HUES48 (cell line): ENCODE measurements around the gene GPSM1.
"Not testable (repeated sequence)": the region's sequence is repeated elsewhere in the genome, so short reads cannot be mapped to it uniquely, and the experiment has no call there.

Experiments used
- H3K27ac ChIP-seq: one replicate; pipeline ENCODE4 v1.7.0; 2013; ENCODE audit warnings: low read depth, low read length, inconsistent platforms
- H3K27me3 ChIP-seq: 2 replicates; pipeline ENCODE4 v1.6.1; 2013; ENCODE audit warnings: mild to moderate bottlenecking, low read length; ENCODE audit not compliant: control insufficient read depth, insufficient read depth
- H3K36me3 ChIP-seq: 2 replicates; pipeline ENCODE4 v1.6.1; 2013; ENCODE audit warnings: low read length; ENCODE audit not compliant: control insufficient read depth, insufficient read depth
- H3K4me1 ChIP-seq: 2 replicates; pipeline ENCODE4 v1.6.1; 2013; ENCODE audit warnings: mild to moderate bottlenecking, low read length; ENCODE audit not compliant: control insufficient read depth, insufficient read depth
- H3K4me3 ChIP-seq: 2 replicates; pipeline ENCODE4 v1.5.1; 2013; ENCODE audit warnings: mild to moderate bottlenecking, low read depth, low read length
- H3K9ac ChIP-seq: 2 replicates; pipeline ENCODE4 v1.6.1; 2013; ENCODE audit warnings: mild to moderate bottlenecking, low read depth, low read length, moderate library complexity
- H3K9me3 ChIP-seq: 2 replicates; pipeline ENCODE4 v1.6.1; 2013; ENCODE audit warnings: low read length; ENCODE audit not compliant: control insufficient read depth, insufficient read depth

Gene GPSM1

DNA sequence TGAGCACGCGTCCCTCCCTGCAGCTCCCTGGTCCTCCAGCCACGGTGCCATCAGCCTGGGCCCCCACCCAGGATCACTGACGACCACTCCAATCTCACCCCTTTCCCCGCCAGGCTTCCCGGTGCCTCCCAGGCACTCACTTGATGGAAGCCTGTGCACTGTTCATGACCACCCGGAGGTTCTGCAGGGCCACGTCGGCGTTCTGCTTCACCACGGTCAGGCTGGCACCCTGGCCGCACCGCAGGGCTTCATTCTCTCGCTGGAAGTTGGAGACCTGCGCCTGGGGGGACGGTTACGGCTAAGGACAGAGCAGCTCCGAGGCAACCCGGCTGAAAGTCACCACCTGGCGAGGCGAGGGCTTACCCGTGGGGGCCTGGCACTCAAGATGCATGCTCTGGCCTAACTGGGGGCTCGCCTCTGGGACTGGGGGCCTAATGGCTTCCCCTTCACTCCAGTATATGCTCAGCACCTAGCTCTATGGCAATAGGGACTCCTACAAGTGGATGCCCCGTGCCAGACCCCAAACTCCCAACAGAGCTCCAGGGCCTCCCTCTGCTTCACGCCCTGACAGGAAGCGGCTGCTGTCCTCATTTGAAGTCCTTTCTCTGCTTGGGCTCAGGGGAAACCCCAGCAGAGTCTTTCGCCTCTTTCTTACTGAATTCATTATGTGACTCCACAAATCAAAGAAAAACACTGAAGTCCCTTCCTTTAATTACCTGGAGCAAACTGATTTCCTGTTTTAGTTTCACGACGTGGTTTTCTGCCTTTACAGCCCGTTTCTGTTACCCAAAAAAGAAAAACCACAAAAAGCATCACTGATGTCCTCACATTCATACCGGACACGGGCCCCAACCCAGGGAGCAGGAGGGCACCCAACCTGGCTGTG is 76.8 kb downstream of the GPSM1 start:
- Histone ChIP-seq H3K27me3 (no peaks in the 10 kb centered on the region), H3K9ac (no peak overlapping the region), H3K9me3 (no peaks in the 10 kb centered on the region), H3K27ac (no peak overlapping the region), H3K4me3 (no peak overlapping the region), H3K4me1 (peaks cover 7% of the 10 kb centered on the region), H3K36me3 (peaks cover 64% of the 10 kb centered on the region)

DNA sequence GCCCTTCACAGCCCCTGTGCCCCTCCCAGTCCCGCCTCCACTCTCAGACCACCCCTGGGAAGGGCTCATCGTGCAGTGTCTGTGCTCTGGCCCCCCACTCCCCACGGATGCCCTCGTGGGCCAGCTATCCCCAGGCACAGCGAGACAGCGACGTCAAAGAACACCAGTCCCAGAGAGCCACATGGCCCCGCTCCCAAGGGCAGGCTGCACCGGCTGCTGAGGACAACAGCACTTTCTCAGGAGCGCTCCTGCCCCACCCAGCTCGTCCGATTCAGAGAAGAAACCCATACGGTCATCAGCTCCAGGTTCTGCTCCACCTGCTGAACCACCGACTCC is 77.4 kb downstream of the GPSM1 start:
- Histone ChIP-seq H3K9ac (no peak overlapping the region), H3K27ac (no peak overlapping the region), H3K36me3 (peaks cover 64% of the 10 kb centered on the region), H3K4me1 (peaks cover 7% of the 10 kb centered on the region), H3K9me3 (no peaks in the 10 kb centered on the region), H3K27me3 (no peaks in the 10 kb centered on the region), H3K4me3 (no peak overlapping the region)

DNA sequence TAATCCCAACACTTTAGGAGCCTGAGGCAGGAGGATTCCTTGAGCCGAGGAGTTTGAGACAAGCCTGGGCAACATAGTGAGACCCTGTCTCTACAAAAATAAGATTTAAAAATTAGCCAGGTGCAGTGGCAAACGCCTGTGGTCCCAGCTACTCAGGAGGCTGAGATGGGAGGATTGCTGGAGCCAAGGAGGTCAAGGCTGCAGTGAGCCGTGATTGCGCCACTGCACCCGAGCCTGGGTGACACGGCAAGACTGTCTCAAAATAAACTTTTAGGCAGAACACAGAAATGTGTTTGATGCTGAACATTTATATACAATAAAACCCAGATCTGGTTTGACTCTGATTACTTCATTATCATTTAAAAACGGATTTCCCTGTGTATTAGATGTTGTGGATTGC is 78.1 kb downstream of the GPSM1 start:
- no peak overlapping the region for H3K4me3 ChIP-seq
- H3K27ac ChIP-seq, result no peak overlapping the region

DNA sequence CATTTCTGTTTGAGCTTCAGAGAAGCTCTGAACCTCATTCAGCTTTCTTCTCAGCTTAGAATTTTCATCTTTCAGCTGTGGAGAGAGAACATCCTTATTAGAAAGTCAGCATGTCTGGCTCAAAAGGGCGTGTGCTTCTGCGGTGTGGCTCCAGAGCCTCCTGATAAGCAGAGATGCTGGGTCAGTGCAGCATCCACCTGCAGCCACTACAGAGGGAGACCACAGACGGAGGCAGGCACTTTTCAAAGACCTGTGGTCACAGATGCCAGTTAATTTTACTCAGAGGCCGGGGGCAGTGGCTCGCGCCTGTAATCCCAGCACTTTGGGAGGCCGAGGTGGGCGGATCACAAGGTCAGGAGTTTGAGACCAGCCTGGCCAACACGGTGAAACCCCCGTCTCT is 78.6 kb downstream of the GPSM1 start:
- H3K36me3 ChIP-seq, result peaks cover 64% of the 10 kb centered on the region
- H3K4me3 ChIP-seq, H3K27ac ChIP-seq, H3K9me3 ChIP-seq, H3K9ac ChIP-seq, H3K4me1 ChIP-seq, H3K27me3 ChIP-seq: not testable (repeated sequence)

More for the DNA sequence above, 78.1 kb downstream of the GPSM1 start:
- peaks cover 4% of the 10 kb centered on the region for H3K4me1 ChIP-seq
- no peaks in the 10 kb centered on the region for H3K9me3 ChIP-seq
- peaks cover 64% of the 10 kb centered on the region for H3K36me3 ChIP-seq
- no peaks in the 10 kb centered on the region for H3K27me3 ChIP-seq
- no peak overlapping the region for H3K9ac ChIP-seq

DNA sequence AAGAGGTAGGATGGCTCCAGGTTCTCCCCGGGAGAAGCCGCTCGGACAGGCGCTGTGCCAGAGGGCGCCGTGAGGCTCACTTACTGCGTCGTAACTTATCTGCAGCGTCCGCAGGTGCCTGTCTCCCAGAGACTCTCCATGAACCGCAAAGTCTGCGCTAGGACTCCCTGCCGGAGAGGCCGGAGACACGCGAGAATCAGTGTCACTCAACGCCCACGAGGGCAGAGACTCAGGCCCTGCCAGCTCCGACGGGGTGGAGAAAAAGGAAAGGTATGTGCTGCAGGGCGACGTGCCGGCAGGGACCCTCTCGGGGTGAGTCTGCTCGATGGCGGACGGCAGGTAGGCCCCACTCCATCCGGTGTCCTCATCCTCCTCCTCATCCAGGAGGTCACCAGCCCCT is 79.7 kb downstream of the GPSM1 start:
- H3K4me3 ChIP-seq, H3K9ac ChIP-seq, H3K9me3 ChIP-seq, H3K27me3 ChIP-seq, H3K4me1 ChIP-seq, H3K27ac ChIP-seq: not testable (repeated sequence)
- H3K36me3 ChIP-seq, result peaks cover 61% of the 10 kb centered on the region

DNA sequence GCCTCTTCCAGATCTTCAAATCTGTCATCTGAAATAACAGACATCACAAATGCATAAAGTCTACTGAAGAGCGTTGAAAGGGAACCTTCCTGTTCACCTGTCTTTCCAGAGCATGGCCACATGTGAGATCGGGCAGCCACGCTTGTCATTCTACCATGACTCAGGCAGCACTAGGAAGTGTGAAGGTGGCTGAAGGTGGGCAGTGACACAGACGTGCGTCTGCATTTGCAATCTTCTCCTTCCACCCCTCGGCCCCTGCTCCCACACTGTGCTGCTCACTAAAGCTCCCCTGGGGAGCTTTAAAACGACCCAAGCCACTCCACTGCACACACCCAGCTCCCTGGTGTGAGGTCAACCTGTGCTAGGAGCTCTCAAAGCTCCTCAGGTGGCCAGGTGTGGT is 80.6 kb downstream of the GPSM1 start:
- Histone ChIP-seq H3K27ac (no peak overlapping the region), H3K9ac (no peak overlapping the region), H3K36me3 (peaks cover 63% of the 10 kb centered on the region), H3K4me1 (peaks cover 8% of the 10 kb centered on the region), H3K9me3 (no peaks in the 10 kb centered on the region), H3K27me3 (no peaks in the 10 kb centered on the region), H3K4me3 (no peak overlapping the region)
